ENCODE data around the gene NXPH4.

Gene NXPH4

GRCh38 chr12:57262126-57262822, 45.7 kb downstream of the NXPH4 start:
- Histone ChIP-seq H3K4me3 (no peak overlapping the region), H3K9me3 (no peaks in the 10 kb centered on the region), H3K4me1 (peaks cover 0 to 4% (median 0%) of the 10 kb centered on the region in 4 donors), H3K27ac (no peak overlapping the region), H3K27me3 (no peaks in the 10 kb centered on the region), H3K36me3 (peaks cover 38 to 69% (median 53%) of the 10 kb centered on the region in 3 donors)
- TF ChIP-seq CTCF (IDR thresholded peaks at IDR 0.05): no peak
- DNase-seq: no peak
- intact Hi-C loops (cut with DNase I; ENCODE audit: low total_unique reads): no loop called here

- DNase-seq: no peak
- Histone ChIP-seq H3K27me3 (no peaks in the 10 kb centered on the region), H3K4me1 (peaks cover 0 to 4% (median 0%) of the 10 kb centered on the region in 4 donors), H3K27ac (no peak overlapping the region), H3K9me3 (no peaks in the 10 kb centered on the region), H3K36me3 (peaks cover 37 to 69% (median 52%) of the 10 kb centered on the region in 3 donors), H3K4me3 (no peak overlapping the region)
- intact Hi-C loops (cut with DNase I; ENCODE audit: low total_unique reads): no loop called here
- no peak for TF ChIP-seq CTCF (IDR thresholded peaks at IDR 0.05)
Measured at GRCh38 chr12:57263096-57263495, 46.5 kb downstream of the NXPH4 start.

GRCh38 chr12:57266681-57267080, 50.1 kb downstream of the NXPH4 start:
- Histone ChIP-seq H3K36me3 (peaks cover 34 to 69% (median 57%) of the 10 kb centered on the region in 3 donors), H3K27ac (no peak overlapping the region), H3K27me3 (no peaks in the 10 kb centered on the region), H3K4me1 (peaks cover 0 to 4% (median 0%) of the 10 kb centered on the region in 4 donors), H3K9me3 (no peaks in the 10 kb centered on the region), H3K4me3 (no peak overlapping the region)
- no peak for TF ChIP-seq CTCF (IDR thresholded peaks at IDR 0.05)
- intact Hi-C loops (cut with DNase I; ENCODE audit: low total_unique reads): loop anchor here (5.0 kb wide), 1 partner anchor 186 kb away; no protein-coding TSS in a partner anchor
- no peak for DNase-seq

- peaks cover 0 to 4% (median 0%) of the 10 kb centered on the region in 4 donors for H3K4me1 ChIP-seq
- intact Hi-C loops (cut with DNase I; ENCODE audit: low total_unique reads): loop anchor here (5.0 kb wide), 1 partner anchor 184 kb away; no protein-coding TSS in a partner anchor
Measured at GRCh38 chr12:57268264-57268663, 51.7 kb downstream of the NXPH4 start.

GRCh38 chr12:57270966-57271470, 54.4 kb downstream of the NXPH4 start:
- DNase-seq: no peak
- Histone ChIP-seq H3K27me3 (no peaks in the 10 kb centered on the region), H3K9me3 (no peaks in the 10 kb centered on the region), H3K4me3 (no peak overlapping the region), H3K4me1 (no peaks in the 10 kb centered on the region), H3K27ac (no peak overlapping the region), H3K36me3 (peaks cover 40 to 90% (median 75%) of the 10 kb centered on the region in 3 donors)
- no peak for TF ChIP-seq CTCF (IDR thresholded peaks at IDR 0.05)
- intact Hi-C loops (cut with DNase I; ENCODE audit: low total_unique reads): no loop called here

More at GRCh38 chr12:57268264-57268663, 51.7 kb downstream of the NXPH4 start:
- Histone ChIP-seq H3K27ac (no peak overlapping the region), H3K4me3 (no peak overlapping the region), H3K27me3 (no peaks in the 10 kb centered on the region), H3K9me3 (no peaks in the 10 kb centered on the region), H3K36me3 (peaks cover 34 to 82% (median 67%) of the 10 kb centered on the region in 3 donors)
- no peak for TF ChIP-seq CTCF (IDR thresholded peaks at IDR 0.05)
- no peak for DNase-seq
